Pulmonary artery endothelial cell (primary cell): ENCODE data around the gene TOP3B. TPM values are rescaled to one million over a fixed set of nuclear protein-coding genes. Genes with fewer than 3 reads are reported as not detected.

ENCODE experiments used
- DNase-seq: peaks from one replicate; pipeline ENCODE4 v3.0.0-alpha.2; 2011; ENCODE audit warnings: low read depth, low spot score
- total RNA-seq: library from RNA; depleted of rRNA; stranded (reverse); fragments of >200 nt; gene quantifications from 2 replicates; pipeline ENCODE4 v1.2.3, GENCODE V29; 2014

TOP3B gene
- total RNA-seq, 1 donor from 2014 or later = 22.4 TPM

- DNase-seq = no peak
These were observed 31.1 kb upstream of the TOP3B start for GRCh38 chr22:22013559-22014284.

GRCh38 chr22:22011964-22012363 lies 29.4 kb upstream of the TOP3B start:
- no peak for DNase-seq

- DNase-seq = no peak
These were observed 27.8 kb upstream of the TOP3B start for GRCh38 chr22:22010358-22010757.

GRCh38 chr22:22009661-22010060 lies 27.1 kb upstream of the TOP3B start:
- no peak for DNase-seq

DNA sequence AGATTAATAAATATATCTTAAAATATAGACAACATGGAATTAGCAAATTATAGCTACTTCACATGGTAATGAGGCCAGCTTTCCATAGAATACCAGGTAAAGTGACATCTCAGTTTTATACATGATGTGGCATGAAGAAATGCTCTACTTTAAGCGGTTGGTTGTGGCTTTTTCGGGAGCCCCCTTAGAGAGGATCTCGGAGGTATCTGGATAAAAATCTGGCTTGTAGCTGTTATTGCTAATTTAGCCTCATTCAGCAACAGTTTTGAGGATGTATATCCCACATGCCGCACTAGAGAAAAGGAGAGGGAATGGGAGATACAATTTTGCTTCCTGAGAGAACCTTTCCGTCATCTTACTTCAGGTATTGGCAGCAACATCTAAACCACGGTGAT lies 24.0 kb upstream of the TOP3B start:
- DNase-seq = no peak

DNA sequence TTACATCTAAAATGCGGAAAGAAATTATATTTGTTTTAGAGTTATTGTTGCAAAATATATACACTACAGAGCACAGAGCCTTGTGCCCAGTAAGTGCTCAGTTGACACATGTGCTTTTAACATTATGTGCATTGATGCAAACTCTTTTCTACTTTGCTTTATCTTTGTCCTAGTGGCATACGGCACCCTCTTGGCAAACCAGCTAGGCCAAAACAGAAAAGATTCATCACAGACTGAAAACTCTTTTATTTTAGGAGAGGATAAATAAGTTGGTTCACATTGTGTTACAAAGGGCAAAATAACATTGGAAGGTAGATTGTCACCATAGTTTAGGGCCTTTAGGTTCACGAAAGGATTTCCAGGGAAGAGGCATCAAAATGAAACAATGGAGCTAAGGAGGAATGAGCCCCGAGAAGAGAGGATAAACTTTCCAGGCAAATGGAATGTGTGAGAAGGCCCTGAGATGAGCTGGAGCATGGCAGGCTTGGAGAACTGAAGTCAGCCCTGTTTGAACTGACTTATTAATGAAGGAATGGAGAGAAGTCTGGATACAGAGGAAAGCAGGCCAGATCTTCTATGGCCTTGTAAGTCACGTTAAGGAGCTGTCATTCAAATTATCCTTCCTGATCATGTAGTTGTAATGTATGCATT lies 23.5 kb upstream of the TOP3B start:
- DNase-seq = no peak

GRCh38 chr22:22003233-22003632 lies 20.6 kb upstream of the TOP3B start:
- no peak for DNase-seq

DNA sequence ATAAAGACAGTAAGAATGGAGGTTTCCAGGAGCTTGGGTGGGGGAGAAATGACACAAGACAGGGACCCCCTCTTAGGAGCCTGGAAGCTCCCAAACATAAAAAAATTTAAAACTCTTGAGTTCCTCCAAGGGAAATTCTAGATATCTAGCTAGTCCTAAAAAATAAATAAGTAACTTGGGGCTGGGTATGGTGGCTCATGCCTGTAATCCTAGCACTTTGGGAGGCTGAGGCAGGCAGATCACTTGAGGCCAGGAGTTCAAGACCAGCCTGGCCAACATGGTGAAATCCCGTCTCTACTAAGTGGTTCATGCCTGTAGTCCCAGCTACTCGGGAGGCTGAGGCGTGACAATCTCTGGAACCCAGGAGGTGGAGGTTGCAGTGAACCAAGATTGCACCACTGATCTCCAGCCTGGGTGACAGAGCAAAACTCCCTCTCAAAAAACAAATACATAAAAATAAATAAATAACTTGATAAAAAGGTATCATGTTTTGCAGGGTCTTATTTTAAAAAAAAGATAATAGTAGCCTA lies 20.0 kb upstream of the TOP3B start:
- no peak for DNase-seq

- DNase-seq = no peak
These were observed 19.3 kb upstream of the TOP3B start for GRCh38 chr22:22001664-22002525.

DNA sequence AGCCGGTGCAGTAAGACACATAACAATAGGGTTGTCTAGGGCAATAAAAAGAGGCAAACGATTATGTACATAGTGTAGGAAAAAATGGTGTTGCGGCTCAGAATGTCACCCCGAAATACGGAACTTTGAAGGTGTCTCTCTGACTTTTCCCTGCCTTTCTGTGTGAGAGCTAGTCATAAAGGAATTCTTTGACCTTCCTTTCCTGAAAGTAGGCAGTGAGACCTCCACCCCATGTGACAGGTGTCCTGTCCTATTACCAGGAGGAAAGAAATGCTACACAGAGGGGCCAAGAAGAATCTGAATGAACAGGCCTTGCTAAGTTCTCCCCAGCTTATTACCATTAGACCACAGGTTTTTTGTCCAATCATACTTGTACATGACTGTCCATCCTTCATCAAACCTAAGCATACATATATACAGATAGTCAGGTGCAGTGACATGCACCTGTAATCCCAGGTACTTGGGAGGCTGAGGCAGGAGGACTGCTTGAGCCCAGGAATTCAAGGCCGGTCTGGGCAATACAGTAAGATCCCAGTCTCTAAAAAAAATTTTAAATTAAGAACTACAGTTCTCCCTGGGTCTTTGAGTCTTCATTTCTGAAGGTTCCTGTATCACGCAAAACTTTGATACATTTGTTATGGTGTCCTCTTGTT lies 16.1 kb upstream of the TOP3B start:
- DNase-seq = no peak

- no peak for DNase-seq
These were observed 13.7 kb upstream of the TOP3B start for GRCh38 chr22:21996175-21996720.

DNA sequence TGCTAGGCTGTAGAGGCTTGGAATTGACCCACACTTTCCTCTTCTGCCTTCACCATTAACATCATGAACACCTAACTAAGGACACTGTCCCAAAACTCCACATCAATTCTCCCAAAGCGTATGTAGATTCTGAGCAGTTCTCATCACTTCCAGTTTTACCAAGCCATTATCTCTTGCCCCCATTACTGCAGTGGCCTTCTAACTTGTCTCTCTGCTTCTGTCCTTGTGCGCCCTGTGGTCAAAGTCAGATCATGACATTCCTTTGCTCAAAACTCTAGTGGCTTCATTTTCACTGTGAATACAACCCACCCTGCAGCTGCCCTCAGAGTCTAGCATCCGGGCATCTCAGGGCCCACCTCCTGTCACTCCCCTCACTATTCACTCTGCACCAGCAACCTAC lies 13.1 kb upstream of the TOP3B start:
- no peak for DNase-seq

- no peak for DNase-seq
These were observed 12.4 kb upstream of the TOP3B start for GRCh38 chr22:21994881-21995444.

DNA sequence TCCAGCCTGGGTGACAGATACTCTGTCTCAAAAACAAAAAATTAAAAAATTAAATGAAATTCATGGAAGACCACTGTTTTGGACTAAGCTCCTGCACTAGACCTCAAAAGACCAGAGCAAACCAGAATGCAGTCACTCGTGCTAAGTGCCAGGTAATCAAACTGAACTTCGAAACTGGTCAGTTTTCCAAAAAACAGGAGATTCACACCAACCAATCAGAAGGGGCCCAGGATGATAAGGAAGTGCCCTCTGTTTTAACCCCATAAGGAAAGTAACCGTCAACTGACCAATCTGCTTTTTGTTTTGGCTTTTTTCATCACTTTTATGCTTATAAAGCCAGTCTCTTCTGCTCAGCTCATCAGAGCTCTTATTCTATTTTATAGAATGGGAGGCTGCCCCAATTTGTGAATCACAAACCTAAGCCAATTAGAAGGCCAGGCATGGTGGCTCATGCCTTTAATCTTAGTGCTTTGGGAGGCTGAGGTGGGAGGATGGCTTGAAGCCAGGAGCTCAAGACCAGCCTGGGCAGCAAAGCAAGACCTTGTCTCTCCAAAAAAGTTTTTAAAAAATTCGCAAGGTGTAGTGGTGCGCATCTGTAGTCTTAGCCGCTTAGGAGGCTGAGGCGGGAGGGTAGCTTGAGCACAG lies 10.1 kb upstream of the TOP3B start:
- no peak for DNase-seq

DNA sequence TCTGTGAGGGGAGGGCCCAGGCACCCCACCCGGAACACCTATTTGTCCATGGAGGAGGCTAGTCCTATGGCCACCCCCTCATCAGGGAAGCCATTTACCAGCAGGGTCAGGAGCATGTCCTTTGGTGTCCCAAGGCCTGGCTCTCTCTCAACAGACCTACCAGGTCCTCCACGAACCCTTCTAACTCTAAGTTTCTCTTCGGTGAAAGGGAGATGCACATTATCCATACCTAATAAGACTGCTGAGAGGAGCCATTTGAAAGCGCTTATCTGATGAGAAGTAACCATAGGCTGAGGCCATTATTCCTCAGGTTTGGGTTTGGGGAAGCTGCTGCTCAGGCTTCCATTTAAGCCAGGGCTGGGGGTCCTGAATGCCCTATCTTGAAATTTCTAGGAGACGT lies 9.2 kb upstream of the TOP3B start:
- DNase-seq = no peak

GRCh38 chr22:21991304-21991596 lies 8.7 kb upstream of the TOP3B start:
- DNase-seq = no peak

- DNase-seq = no peak
These were observed 8.1 kb upstream of the TOP3B start for GRCh38 chr22:21990445-21991303.

GRCh38 chr22:21989049-21989448 lies 6.5 kb upstream of the TOP3B start:
- DNase-seq = no peak

DNA sequence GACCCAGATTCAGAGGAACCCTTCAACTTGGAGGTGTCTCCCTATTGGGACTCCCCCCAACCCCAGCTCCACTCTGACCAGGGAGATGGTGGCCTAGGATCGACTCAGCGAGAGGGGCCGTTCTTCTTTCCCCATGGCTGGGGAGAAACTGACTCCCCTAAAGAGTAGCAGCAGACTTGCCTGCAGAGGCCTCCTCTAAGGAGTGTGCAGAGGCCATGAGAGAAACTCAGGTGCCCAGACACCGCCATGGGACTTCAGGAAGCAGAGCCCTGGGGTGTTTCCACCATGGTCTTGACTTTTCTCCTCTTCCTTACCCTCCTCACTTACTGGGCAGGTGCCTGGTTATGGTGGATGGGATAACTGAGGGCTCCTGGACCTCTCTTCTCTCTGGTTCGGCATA lies 2.6 kb upstream of the TOP3B start:
- no peak for DNase-seq

DNA sequence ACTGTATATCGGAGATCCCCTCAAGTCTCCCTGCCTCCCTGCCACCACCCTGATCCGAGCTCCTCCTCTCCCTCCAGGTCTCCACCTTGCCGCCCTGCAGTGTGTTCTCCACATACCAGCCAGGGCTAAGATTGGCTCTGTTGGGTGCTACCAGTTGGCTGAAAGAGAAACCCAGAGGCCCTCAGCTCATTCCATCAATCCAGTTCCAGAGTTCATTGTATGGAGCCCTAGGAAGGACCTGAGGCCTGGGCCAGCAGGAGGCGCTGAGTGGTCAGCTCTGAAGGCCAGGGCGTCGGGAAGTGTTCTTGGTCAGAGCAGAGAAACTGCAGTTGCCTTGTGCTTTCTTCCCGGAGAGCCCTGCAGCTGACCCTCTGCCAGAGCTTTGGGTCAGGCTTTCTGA lies 2.2 kb upstream of the TOP3B start:
- DNase-seq = no peak
